ENCODE results near the gene CCBE1. TPM values are rescaled to one million over a fixed set of nuclear protein-coding genes. Genes with fewer than 3 reads are reported as not detected.

Gene CCBE1
- total RNA-seq, 2 experiments from 2014 or later, result 0.14 TPM; not detected in 1

- DNase-seq (no peak), ATAC-seq (no peak)
- Mint-ChIP-seq H3K27me3 (peaks cover 2% of the 10 kb centered on the region), H3K4me3 (no peak overlapping the region), H3K4me1 (no peaks in the 10 kb centered on the region), H3K27ac (no peak overlapping the region), H3K9me3 (ENCODE audit: low read depth) (no peaks in the 10 kb centered on the region), H3K36me3 (ENCODE audit: low read depth) (no peaks in the 10 kb centered on the region)
- intact Hi-C loops (cut with DNase I, micrococcal nuclease), result no loop called here
- POLR2A ChIA-PET, result no interaction called here
- CTCF ChIA-PET, result no interaction called here
These were observed 120.5 kb downstream of the CCBE1 start for GRCh38 chr18:59576541-59577385.

- intact Hi-C loops (cut with DNase I, micrococcal nuclease), result no loop called here
- ChIA-PET POLR2A (no interaction called here), CTCF (no interaction called here)
- no peak for ATAC-seq
- Mint-ChIP-seq H3K4me1 (no peaks in the 10 kb centered on the region), H3K4me3 (no peak overlapping the region), H3K36me3 (ENCODE audit: low read depth) (no peaks in the 10 kb centered on the region), H3K27me3 (peaks cover 2% of the 10 kb centered on the region), H3K9me3 (ENCODE audit: low read depth) (no peaks in the 10 kb centered on the region), H3K27ac (no peak overlapping the region)
- no peak for DNase-seq
These were observed 121.2 kb downstream of the CCBE1 start for GRCh38 chr18:59575995-59576394.

DNA sequence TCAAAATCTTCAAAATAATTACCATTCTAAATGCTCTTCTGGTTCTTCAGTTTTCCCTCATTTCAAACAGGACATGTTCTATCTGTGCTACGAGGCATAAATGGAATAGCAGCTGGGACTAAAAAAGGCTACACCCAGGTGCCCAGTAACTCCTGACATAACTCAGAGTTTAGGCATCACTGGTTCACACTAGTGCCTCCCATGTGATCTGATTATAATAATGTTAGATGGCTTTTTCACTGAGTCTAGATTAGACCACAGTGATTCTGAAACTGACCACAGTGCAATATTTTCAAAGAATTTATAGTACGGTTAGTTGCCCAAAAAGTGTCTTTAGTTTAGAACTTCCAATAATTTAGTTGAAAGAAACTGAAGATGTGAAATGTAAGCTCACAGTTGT, 123.3 kb downstream of the CCBE1 start:
- Mint-ChIP-seq H3K27ac (no peak overlapping the region), H3K36me3 (ENCODE audit: low read depth) (no peaks in the 10 kb centered on the region), H3K4me1 (no peaks in the 10 kb centered on the region), H3K4me3 (no peak overlapping the region), H3K27me3 (peaks cover 4% of the 10 kb centered on the region), H3K9me3 (ENCODE audit: low read depth) (no peaks in the 10 kb centered on the region)
- DNase-seq (no peak), ATAC-seq (no peak)
- ChIA-PET CTCF (no interaction called here), POLR2A (no interaction called here)
- intact Hi-C loops (cut with DNase I, micrococcal nuclease), result no loop called here

GRCh38 chr18:59571902-59572301, 125.3 kb downstream of the CCBE1 start:
- POLR2A ChIA-PET, result no interaction called here
- Mint-ChIP-seq H3K36me3 (ENCODE audit: low read depth) (no peaks in the 10 kb centered on the region), H3K27ac (no peak overlapping the region), H3K4me1 (no peaks in the 10 kb centered on the region), H3K9me3 (ENCODE audit: low read depth) (no peaks in the 10 kb centered on the region), H3K4me3 (no peak overlapping the region), H3K27me3 (peaks cover 4% of the 10 kb centered on the region)
- ATAC-seq (no peak), DNase-seq (no peak)
- CTCF ChIA-PET, result no interaction called here
- intact Hi-C loops (cut with DNase I, micrococcal nuclease), result no loop called here

- no peak overlapping the region for H3K4me3 Mint-ChIP-seq
- H3K27ac Mint-ChIP-seq, result no peak overlapping the region
- H3K4me1 Mint-ChIP-seq, result no peaks in the 10 kb centered on the region
- intact Hi-C loops (cut with DNase I, micrococcal nuclease), result no loop called here
- peaks cover 4% of the 10 kb centered on the region for H3K27me3 Mint-ChIP-seq
- ChIA-PET CTCF (no interaction called here), POLR2A (no interaction called here)
- DNase-seq, result no peak
- ATAC-seq, result no peak
- H3K9me3 Mint-ChIP-seq (ENCODE audit: low read depth), result no peaks in the 10 kb centered on the region
- no peaks in the 10 kb centered on the region for H3K36me3 Mint-ChIP-seq (ENCODE audit: low read depth)
These were observed 126.4 kb downstream of the CCBE1 start for GRCh38 chr18:59570796-59571195.

GRCh38 chr18:59570101-59570775, 127.0 kb downstream of the CCBE1 start:
- Mint-ChIP-seq H3K9me3 (ENCODE audit: low read depth) (no peaks in the 10 kb centered on the region), H3K36me3 (ENCODE audit: low read depth) (no peaks in the 10 kb centered on the region), H3K4me1 (no peaks in the 10 kb centered on the region), H3K27ac (no peak overlapping the region), H3K4me3 (no peak overlapping the region), H3K27me3 (peaks cover 4% of the 10 kb centered on the region)
- ATAC-seq (no peak), DNase-seq (no peak)
- ChIA-PET CTCF (no interaction called here), POLR2A (no interaction called here)
- intact Hi-C loops (cut with DNase I, micrococcal nuclease), result no loop called here

GRCh38 chr18:59569390-59569791, 127.8 kb downstream of the CCBE1 start:
- POLR2A ChIA-PET, result no interaction called here
- CTCF ChIA-PET, result interaction anchor here (0.6 kb wide), 1 partner anchor 1980 kb away, joined by 3 read pairs; no protein-coding TSS in a partner anchor
- intact Hi-C loops (cut with DNase I, micrococcal nuclease), result no loop called here
- ATAC-seq, result no peak
- Mint-ChIP-seq H3K27ac (no peak overlapping the region), H3K27me3 (peaks cover 3% of the 10 kb centered on the region), H3K9me3 (ENCODE audit: low read depth) (no peaks in the 10 kb centered on the region), H3K4me1 (no peaks in the 10 kb centered on the region), H3K4me3 (no peak overlapping the region), H3K36me3 (ENCODE audit: low read depth) (no peaks in the 10 kb centered on the region)
- DNase-seq, result no peak

GRCh38 chr18:59567431-59567830, 129.8 kb downstream of the CCBE1 start:
- POLR2A ChIA-PET, result no interaction called here
- CTCF ChIA-PET, result no interaction called here
- no peaks in the 10 kb centered on the region for H3K36me3 Mint-ChIP-seq (ENCODE audit: low read depth)
- no peak for ATAC-seq
- peaks cover 4% of the 10 kb centered on the region for H3K27me3 Mint-ChIP-seq
- H3K9me3 Mint-ChIP-seq (ENCODE audit: low read depth), result no peaks in the 10 kb centered on the region
- no peak overlapping the region for H3K4me3 Mint-ChIP-seq
- no peaks in the 10 kb centered on the region for H3K4me1 Mint-ChIP-seq
- H3K27ac Mint-ChIP-seq, result no peak overlapping the region
- intact Hi-C loops (cut with DNase I, micrococcal nuclease), result no loop called here
- DNase-seq, result no peak

GRCh38 chr18:59566533-59566971, 130.7 kb downstream of the CCBE1 start:
- DNase-seq (no peak), ATAC-seq (no peak)
- Mint-ChIP-seq H3K4me1 (no peaks in the 10 kb centered on the region), H3K27me3 (peaks cover 4% of the 10 kb centered on the region), H3K27ac (no peak overlapping the region), H3K36me3 (ENCODE audit: low read depth) (no peaks in the 10 kb centered on the region), H3K4me3 (no peak overlapping the region), H3K9me3 (ENCODE audit: low read depth) (no peaks in the 10 kb centered on the region)
- ChIA-PET CTCF (no interaction called here), POLR2A (no interaction called here)
- intact Hi-C loops (cut with DNase I, micrococcal nuclease), result no loop called here

DNA sequence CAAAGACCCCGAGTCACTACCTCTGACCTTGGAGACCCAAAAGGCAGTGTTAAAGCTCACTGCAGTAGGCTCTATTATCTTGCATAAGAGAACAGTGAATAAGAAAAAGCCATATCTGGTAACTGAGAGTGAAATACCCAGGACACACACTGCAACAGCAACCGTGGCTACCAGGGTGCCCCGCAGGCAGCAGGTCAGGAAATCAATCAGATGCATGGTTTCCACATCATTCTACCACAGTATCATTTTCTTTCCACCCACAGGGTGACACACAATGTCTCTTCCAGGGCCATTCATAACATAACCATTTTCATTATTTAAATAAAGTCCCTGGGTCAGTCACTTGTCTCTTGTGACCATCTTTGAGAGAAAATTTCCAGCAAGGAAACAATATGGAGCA, 131.3 kb downstream of the CCBE1 start:
- Mint-ChIP-seq H3K9me3 (ENCODE audit: low read depth) (no peaks in the 10 kb centered on the region), H3K27me3 (peaks cover 4% of the 10 kb centered on the region), H3K4me3 (no peak overlapping the region), H3K36me3 (ENCODE audit: low read depth) (no peaks in the 10 kb centered on the region), H3K27ac (no peak overlapping the region), H3K4me1 (no peaks in the 10 kb centered on the region)
- DNase-seq, result peak; percentile 8
- ChIA-PET POLR2A (no interaction called here), CTCF (no interaction called here)
- intact Hi-C loops (cut with DNase I, micrococcal nuclease), result no loop called here
- ATAC-seq, result peak; percentile 42

DNA sequence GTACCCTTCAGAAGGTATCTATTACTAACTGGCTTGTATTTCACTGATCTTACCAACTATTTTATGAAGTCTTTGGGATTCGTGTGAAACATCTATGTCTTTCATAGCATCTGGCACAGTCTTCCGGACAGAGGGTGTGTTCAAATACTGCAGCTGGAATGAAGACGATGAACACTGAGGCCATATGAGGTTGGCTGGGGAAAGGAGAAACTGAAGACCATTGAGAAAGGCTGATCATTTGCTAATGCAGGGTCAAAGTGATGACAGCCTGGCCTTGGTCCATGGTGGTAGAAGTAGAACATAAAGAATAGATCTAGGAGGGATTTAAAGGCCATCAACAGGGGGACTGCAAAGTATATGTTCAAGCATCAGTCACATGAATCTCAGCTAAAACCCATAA, 132.7 kb downstream of the CCBE1 start:
- intact Hi-C loops (cut with DNase I, micrococcal nuclease), result no loop called here
- Mint-ChIP-seq H3K27me3 (peaks cover 1% of the 10 kb centered on the region), H3K27ac (no peak overlapping the region), H3K36me3 (ENCODE audit: low read depth) (no peaks in the 10 kb centered on the region), H3K4me1 (no peaks in the 10 kb centered on the region), H3K9me3 (ENCODE audit: low read depth) (no peaks in the 10 kb centered on the region), H3K4me3 (no peak overlapping the region)
- ATAC-seq (no peak), DNase-seq (no peak)
- CTCF ChIA-PET, result no interaction called here
- POLR2A ChIA-PET, result no interaction called here

GRCh38 chr18:59563176-59563785, 133.9 kb downstream of the CCBE1 start:
- DNase-seq, result no peak
- Mint-ChIP-seq H3K4me3 (no peak overlapping the region), H3K9me3 (ENCODE audit: low read depth) (no peaks in the 10 kb centered on the region), H3K4me1 (no peaks in the 10 kb centered on the region), H3K27ac (no peak overlapping the region), H3K27me3 (peaks cover 1% of the 10 kb centered on the region), H3K36me3 (ENCODE audit: low read depth) (no peaks in the 10 kb centered on the region)
- intact Hi-C loops (cut with DNase I, micrococcal nuclease), result no loop called here
- no peak for ATAC-seq
- ChIA-PET CTCF (no interaction called here), POLR2A (no interaction called here)
